Measurements from ENCODE around the gene KCNF1.

DNA sequence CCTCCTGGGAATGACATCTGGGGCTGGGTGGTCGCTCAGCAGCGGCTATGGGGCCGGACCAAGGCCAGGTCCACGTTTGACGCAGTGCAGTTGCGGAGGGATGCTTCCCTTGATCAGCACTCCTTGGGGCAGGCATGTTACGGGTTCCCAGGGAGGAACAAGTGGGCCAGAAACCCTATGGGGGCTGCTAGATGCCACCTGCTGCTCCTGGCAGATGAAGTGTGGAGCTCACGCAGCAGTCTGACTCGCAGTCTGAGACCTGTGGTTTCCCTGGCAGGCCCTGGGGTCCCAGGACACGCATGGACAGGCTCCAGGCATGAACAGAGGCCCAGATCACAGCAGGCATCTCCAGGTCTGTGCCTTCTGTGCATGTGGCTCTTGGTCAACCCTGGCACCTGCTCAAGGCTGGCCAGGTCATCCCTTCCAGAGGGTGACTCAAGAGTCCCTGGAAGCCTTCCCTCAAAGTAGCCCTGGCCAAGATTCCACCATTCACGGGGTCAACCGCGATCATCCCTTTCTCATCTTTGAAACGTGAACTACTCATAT, 20.0 kb downstream of the KCNF1 start:
- TF ChIP-seq POLR2AphosphoS5 (IDR thresholded peaks at IDR 0.05; ENCODE audit: low read depth, low read length) (no peak), TAF1 (IDR thresholded peaks at IDR 0.05; ENCODE audit: borderline replicate concordance, insufficient read depth, low read length) (no peak)
